GM12875 (cell line): ENCODE data around the gene CTNNA1.

Experiments
- H3K4me3 ChIP-seq: one replicate; pipeline ENCODE4 v1.5.1; 2011; ENCODE audit warnings: low read depth, low read length, control low read depth
- TF ChIP-seq, protein P1 (sequence below): IDR thresholded peaks from 2 replicates; pipeline ENCODE4 v1.5.1; 2011; ENCODE audit warnings: low read depth, mild to moderate bottlenecking, control low read depth, inconsistent platforms, low read length, moderate library complexity, borderline replicate concordance; ENCODE audit not compliant: insufficient read depth

CTNNA1 gene

DNA sequence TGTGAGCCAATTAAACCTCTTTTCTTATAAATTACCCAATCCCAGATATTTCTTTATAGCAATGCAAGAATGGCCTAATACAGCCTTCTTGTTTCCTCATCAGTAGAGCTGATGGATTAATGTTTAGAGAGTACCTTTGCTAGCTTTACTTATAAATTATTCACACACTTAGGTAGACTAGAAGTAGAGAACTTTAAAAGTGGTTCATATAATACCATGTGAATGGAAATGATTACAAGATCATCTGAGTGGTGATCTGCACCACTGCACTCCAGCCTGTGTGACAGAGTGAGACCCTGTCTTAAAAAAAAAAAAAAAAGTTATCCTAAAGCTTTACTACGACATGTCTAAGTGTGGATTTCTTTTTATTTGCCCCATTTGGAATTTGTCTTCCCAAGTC lies 145.1 kb downstream of the CTNNA1 start:
- H3K4me3 ChIP-seq: no peak overlapping the region
- TF ChIP-seq, protein P1, sequence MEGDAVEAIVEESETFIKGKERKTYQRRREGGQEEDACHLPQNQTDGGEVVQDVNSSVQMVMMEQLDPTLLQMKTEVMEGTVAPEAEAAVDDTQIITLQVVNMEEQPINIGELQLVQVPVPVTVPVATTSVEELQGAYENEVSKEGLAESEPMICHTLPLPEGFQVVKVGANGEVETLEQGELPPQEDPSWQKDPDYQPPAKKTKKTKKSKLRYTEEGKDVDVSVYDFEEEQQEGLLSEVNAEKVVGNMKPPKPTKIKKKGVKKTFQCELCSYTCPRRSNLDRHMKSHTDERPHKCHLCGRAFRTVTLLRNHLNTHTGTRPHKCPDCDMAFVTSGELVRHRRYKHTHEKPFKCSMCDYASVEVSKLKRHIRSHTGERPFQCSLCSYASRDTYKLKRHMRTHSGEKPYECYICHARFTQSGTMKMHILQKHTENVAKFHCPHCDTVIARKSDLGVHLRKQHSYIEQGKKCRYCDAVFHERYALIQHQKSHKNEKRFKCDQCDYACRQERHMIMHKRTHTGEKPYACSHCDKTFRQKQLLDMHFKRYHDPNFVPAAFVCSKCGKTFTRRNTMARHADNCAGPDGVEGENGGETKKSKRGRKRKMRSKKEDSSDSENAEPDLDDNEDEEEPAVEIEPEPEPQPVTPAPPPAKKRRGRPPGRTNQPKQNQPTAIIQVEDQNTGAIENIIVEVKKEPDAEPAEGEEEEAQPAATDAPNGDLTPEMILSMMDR: no peak

DNA sequence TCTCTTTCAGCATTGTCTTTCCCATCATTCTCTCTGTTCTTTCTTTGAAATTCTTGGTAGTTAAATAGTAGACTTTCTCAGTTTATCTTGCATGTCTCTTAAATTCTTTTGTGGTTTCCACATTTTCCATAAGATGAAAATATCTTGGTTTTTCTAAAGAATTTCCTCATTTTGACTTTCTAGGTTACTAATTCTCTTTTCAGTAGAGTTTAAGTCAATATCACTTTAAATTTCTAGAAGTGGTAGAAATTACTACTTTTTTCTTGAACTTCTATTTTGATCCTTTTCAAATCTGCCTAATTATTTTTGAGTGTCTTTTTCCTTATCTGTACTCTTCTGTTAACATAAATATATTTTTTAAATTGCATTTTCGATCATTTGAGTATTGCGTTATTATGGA lies 145.5 kb downstream of the CTNNA1 start:
- TF ChIP-seq, protein P1: no peak
- no peak overlapping the region for H3K4me3 ChIP-seq

DNA sequence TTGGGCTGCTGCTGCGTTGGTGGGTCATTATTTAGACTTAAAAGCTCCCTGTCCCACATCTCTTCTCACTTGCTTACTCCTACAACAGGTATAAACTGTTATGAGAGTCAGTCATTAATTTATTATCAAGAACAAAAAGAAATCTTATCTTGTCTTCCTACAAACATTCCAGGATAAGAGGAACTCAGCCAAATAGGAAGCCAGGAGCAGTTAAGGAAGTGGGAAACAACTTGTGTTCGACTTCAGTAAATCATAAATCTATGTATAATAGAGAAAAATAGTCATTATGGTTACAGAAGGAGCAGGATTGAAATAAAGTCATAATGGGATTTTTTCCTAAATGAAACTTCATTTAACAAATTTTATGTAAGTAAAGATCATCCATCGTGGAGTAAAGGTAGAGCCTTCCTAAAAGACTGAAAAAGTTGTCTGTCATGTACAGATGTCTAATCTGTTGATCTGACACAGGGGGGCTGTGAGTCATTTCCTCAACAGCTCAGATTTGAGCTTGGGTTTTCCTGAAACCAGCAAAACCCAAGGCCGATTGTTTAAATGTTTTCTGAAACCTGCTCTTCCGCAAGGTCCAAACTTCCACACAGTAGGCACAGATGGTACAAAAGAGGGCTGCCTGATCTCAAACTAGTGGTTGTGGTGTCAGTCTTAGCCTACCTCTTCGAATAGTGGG lies 147.2 kb downstream of the CTNNA1 start:
- TF ChIP-seq, protein P1: no peak
- H3K4me3 ChIP-seq: no peak overlapping the region

DNA sequence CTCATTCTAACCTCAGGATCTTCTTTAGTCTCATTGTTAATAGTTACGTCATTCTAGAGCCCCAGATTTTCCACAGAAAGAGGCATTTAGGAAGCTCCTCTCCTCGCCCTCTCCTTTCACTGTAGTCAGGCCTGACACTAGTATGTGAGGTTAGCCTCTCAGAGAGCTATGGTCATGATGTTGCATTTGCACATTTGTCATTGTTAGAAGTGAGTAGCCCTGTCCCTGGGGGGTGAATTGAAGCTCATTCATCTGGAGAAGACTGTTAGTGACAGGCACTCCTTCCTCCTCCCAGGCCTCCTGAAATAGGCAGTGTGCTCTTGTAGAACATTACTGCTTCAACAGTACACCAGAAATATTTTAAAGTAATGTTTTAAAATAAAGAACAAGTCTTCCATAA lies 148.5 kb downstream of the CTNNA1 start:
- TF ChIP-seq, protein P1: no peak
- no peak overlapping the region for H3K4me3 ChIP-seq

DNA sequence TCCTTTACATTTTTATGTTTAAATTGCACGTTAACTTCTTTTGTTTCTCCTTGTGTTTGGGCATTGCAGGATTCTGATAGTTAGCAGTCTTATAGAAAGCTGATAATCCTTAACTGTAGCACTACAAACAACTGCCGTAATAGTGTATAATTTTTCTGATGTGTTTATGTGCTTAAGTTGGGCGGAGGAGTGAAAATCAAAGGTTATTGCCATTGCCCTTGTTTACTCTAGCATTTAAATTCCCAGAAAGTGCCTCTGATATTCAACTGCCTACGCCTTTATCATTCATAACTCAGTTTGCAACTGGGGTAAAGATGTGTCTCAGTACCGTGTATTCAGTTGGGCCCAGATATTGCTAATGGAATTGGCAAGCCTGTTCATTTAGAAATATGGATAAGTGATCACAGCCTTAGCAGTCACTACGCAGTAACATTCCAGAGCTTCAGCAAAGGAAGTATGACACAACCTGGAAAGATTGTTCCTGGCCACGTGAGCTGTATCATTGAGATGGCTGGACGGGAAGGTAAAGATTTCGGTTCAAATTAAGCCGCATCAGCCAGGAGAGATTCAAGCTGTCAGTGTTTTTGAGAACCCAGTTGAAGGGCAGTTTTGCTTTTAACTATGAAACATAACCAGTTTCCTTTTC lies 150.0 kb downstream of the CTNNA1 start:
- H3K4me3 ChIP-seq: no peak overlapping the region

DNA sequence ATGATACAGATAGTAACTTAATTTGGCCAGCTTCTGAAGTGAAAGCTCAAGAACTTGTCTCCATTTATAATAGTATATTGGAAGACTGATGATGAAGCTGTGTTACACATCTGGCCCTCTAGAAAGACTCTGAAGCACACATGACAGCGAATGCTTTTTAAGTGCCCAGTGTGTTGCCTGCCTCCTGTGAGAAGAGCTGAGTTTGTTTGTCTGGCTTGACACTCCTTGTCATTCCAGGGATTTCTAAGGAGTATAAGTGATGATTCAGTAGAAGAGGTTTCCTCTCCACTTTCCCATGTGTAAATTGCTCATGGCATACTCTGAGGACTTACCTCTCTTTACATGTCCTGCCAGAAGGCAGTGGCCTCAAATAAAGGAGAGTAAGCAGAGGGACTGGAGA lies 152.3 kb downstream of the CTNNA1 start:
- H3K4me3 ChIP-seq: no peak overlapping the region
- TF ChIP-seq, protein P1: no peak

More for the DNA sequence above, 150.0 kb downstream of the CTNNA1 start:
- TF ChIP-seq, protein P1: no peak

DNA sequence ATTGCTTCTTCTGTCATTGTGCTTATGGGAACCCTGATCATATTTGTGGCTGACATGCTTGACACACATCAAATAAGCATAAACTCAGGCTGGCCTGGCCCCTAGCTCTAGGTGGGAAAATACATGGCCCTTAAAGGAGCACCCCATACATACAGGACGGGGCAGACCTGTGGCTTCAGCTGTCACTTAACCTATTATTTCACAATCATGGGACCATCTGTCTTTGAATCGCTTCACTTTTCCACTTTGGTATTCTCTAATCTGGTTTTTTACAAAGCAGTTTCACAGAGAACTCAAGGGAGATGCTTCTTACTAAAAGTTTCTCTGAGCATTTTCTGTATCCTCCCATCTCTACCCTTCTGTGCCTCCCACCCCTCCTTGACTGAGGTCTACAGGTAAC lies 156.5 kb downstream of the CTNNA1 start:
- H3K4me3 ChIP-seq: no peak overlapping the region
- TF ChIP-seq, protein P1: no peak
